ENCODE data around the gene BCL2L12.

DNA sequence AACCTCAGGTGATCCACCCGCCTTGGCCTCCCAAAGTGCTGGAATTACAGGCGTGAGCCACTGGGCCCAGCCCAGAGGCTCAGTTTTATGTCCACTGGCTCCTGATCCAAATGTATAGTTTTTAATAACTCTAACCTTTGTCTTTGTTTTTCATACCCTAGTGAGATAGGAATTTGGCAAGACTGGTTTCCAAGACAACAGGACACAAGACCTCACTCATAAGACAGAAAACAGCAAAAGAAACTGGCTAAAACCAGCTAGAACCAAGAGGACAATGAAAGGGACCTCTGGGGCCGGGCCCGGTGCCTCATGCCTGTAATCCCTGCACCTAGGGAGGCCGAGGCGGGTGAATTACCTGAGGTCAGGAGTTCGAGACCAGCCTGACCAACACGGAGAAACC lies 52.8 kb downstream of the BCL2L12 start:
- TF ChIP-seq, protein P1, sequence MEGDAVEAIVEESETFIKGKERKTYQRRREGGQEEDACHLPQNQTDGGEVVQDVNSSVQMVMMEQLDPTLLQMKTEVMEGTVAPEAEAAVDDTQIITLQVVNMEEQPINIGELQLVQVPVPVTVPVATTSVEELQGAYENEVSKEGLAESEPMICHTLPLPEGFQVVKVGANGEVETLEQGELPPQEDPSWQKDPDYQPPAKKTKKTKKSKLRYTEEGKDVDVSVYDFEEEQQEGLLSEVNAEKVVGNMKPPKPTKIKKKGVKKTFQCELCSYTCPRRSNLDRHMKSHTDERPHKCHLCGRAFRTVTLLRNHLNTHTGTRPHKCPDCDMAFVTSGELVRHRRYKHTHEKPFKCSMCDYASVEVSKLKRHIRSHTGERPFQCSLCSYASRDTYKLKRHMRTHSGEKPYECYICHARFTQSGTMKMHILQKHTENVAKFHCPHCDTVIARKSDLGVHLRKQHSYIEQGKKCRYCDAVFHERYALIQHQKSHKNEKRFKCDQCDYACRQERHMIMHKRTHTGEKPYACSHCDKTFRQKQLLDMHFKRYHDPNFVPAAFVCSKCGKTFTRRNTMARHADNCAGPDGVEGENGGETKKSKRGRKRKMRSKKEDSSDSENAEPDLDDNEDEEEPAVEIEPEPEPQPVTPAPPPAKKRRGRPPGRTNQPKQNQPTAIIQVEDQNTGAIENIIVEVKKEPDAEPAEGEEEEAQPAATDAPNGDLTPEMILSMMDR (IDR thresholded peaks at IDR 0.05) = no peak
- TF ChIP-seq EP300 (IDR thresholded peaks at IDR 0.05) (no peak), POLR2A (IDR thresholded peaks at IDR 0.05; ENCODE audit: low read depth) (no peak)
